Spleen (tissue), 11 donors: ENCODE measurements around the gene SUMO3. TPM values are rescaled to one million over a fixed set of nuclear protein-coding genes. Genes with fewer than 3 reads are reported as not detected.
A peak's percentile ranks its signal among the peaks of the same experiment; 100 is the strongest.

Experiments
- DNase-seq: peaks from one replicate; pipeline ENCODE4 v3.0.0-alpha.2; 2020
- H3K27ac ChIP-seq, 8 donors: fragments of 200-600 bp; sonication (generic) in 7 of 8; 1 replicate in 4 of 8; 2 replicates in 4 of 8; pipeline versions ENCODE4 v1.5.0 to v1.8.0; 2016 to 2021; ENCODE audit warnings: inconsistent platforms in 4 of 8, mild to moderate bottlenecking in 4 of 8, moderate library complexity in 1 of 8
- H3K27me3 ChIP-seq, 7 donors: fragments of 200-600 bp; sonication (generic) in 6 of 7; replicated peaks in 1 of 7; 1 replicate in 4 of 7; 2 replicates in 3 of 7; pipeline versions ENCODE4 v1.5.0 to v1.8.0; 2016 to 2021; ENCODE audit warnings: inconsistent platforms in 3 of 7, mild to moderate bottlenecking in 1 of 7
- H3K36me3 ChIP-seq, 6 donors: fragments of 200-600 bp; sonication (generic) in 5 of 6; 1 replicate in 4 of 6; 2 replicates in 2 of 6; pipeline versions ENCODE4 v1.5.0 to v1.8.0; 2016 to 2021; ENCODE audit warnings: inconsistent platforms in 2 of 6
- H3K4me1 ChIP-seq, 6 donors: fragments of 200-600 bp; sonication (generic) in 5 of 6; 1 replicate in 3 of 6; 2 replicates in 3 of 6; pipeline versions ENCODE4 v1.5.0 to v1.8.0; 2016 to 2021; ENCODE audit warnings: inconsistent platforms in 3 of 6
- H3K4me3 ChIP-seq, 8 donors: fragments of 200-600 bp; sonication (generic) in 7 of 8; 1 replicate in 4 of 8; 2 replicates in 4 of 8; pipeline versions ENCODE4 v1.5.0 to v1.8.0; 2016 to 2021; ENCODE audit warnings: inconsistent platforms in 4 of 8, mild to moderate bottlenecking in 4 of 8, moderate library complexity in 2 of 8
- H3K9me3 ChIP-seq, 8 donors: fragments of 200-600 bp; sonication (generic) in 7 of 8; 1 replicate in 4 of 8; 2 replicates in 4 of 8; pipeline versions ENCODE4 v1.5.0 to v1.8.0; 2016 to 2021; ENCODE audit warnings: inconsistent platforms in 4 of 8
- POLR2A ChIP-seq, 3 donors: fragments of 450-650 bp; IDR thresholded peaks; one replicate each; pipeline ENCODE4 v1.5.1; 2017; ENCODE audit warnings: antibody characterized with exemption in 3 of 3, mild to moderate bottlenecking in 1 of 3
- POLR2AphosphoS5 ChIP-seq, 3 donors: sonication (generic); formaldehyde crosslinking; IDR thresholded peaks; one replicate each; pipeline ENCODE4 v1.5.1; 2017; ENCODE audit warnings: antibody characterized with exemption in 3 of 3
- WGBS, 5 donors: extraction: QIAGEN DNeasy Blood & Tissue Kit in 3 of 5; methylation state at CpG; one replicate each; pipeline versions ENCODE4 v1.1.5 to v1.1.7; 2013 to 2018; 5-methylcytosine and 5-hydroxymethylcytosine counted together
- intact Hi-C: fragments of 100-400 bp; cut with DNase I; formaldehyde crosslinking; loops from one replicate; pipeline ENCODE4 v1.15.0; 2023; ENCODE audit warnings: low total_unique reads
- polyA plus RNA-seq, 3 donors: library from polyadenylated mRNA; stranded (reverse); fragments of 200-250 nt; gene quantifications; one replicate each; pipeline ENCODE4 v1.2.1, GENCODE V29; 2013
- total RNA-seq, 7 donors: library from RNA; depleted of rRNA in 3 of 7; stranded (reverse); fragments of >200 nt in 3 of 7; fragmentation: NEBNext Ultra II Directional in 4 of 7; extraction: Animal tissue kit (Norgen Biotek cat#: 25700) in 4 of 7; gene quantifications; one replicate each; pipeline versions ENCODE4 v1.1.0 to v1.2.1, GENCODE V29; 2016 to 2021
- TF ChIP-seq, protein P1 (sequence below), 11 experiments: fragments of 200-600 bp in 7 of 11; fragments of 450-650 bp in 4 of 11; sonication (generic) in 4 of 11; IDR thresholded peaks in 8 of 11; conservative IDR thresholded peaks in 3 of 11; 1 replicate in 7 of 11; 2 replicates in 4 of 11; pipeline versions ENCODE4 v1.4.0 to v1.8.0; 2016 to 2021; ENCODE audit warnings: antibody characterized with exemption in 11 of 11, inconsistent platforms in 4 of 11, mild to moderate bottlenecking in 1 of 11
- donor health status: healthy with polysubstance abuse.
- donor health status: DM: no; HTN: no; CAD: no; lungs with moderate emphysema.
- donor health status: DM: no; HTN: no; CAD: no.
- donor health status: Bipolar disorder and iron deficiency.
- donor health status: healthy.
- donor health status: DM: no; HTN: no; CAD: no.
- donor health status: DM: yes; HTN: yes; CAD: no.

Gene SUMO3
- total and polyA plus RNA-seq, 10 donors = 38.2 to 101 (median 68.4) TPM

DNA sequence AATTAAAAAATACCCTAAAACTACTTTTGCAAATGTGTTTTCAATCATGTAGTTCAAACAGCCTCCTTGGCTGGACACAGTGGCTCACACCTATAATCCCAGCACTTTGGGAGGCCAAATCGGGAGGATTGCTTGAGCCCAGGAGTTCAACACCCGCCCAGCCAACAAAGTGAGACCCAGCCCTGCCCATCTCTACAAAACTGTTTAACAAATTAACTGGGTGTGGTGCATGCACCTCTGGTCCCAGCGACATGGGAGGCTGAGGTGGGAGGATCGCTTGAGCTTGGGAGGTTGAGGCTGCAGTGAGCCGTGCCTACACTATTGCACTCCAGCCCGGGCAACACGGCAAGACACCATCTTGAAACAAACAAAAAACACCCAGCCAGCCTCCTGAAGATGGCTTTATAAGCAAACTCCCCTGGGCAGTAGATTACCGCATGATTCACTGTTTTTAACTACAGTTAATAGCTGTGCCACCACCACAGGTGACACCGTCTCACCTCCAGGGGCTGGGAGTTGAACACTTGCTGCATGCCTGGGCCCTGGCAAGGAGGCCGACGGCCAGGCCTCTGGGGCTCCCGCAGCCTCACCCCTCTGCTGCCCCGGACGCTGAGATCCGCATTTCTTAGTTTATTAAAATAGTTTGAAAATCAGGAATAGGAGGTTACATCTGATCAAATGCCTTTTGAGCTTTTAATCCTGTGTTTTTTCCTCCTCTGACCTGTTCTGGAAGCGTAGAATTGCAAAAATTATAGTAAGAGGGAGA, 39.4 kb upstream of the SUMO3 start:
- TF ChIP-seq POLR2AphosphoS5 (IDR thresholded peaks at IDR 0.05) (no peak), POLR2A (IDR thresholded peaks at IDR 0.05) (no peak)
- TF ChIP-seq, protein P1, sequence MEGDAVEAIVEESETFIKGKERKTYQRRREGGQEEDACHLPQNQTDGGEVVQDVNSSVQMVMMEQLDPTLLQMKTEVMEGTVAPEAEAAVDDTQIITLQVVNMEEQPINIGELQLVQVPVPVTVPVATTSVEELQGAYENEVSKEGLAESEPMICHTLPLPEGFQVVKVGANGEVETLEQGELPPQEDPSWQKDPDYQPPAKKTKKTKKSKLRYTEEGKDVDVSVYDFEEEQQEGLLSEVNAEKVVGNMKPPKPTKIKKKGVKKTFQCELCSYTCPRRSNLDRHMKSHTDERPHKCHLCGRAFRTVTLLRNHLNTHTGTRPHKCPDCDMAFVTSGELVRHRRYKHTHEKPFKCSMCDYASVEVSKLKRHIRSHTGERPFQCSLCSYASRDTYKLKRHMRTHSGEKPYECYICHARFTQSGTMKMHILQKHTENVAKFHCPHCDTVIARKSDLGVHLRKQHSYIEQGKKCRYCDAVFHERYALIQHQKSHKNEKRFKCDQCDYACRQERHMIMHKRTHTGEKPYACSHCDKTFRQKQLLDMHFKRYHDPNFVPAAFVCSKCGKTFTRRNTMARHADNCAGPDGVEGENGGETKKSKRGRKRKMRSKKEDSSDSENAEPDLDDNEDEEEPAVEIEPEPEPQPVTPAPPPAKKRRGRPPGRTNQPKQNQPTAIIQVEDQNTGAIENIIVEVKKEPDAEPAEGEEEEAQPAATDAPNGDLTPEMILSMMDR (IDR thresholded peaks at IDR 0.05 in 8 of 11, conservative IDR thresholded peaks at IDR 0.05 in 3 of 11) = no peak
- H3K9me3 ChIP-seq = no peaks in the 10 kb centered on the region
- peaks cover 0 to 100% (median 90%) of the 10 kb centered on the region in 6 donors for H3K36me3 ChIP-seq
- H3K4me1 ChIP-seq = peaks cover 0 to 89% (median 32%) of the 10 kb centered on the region in 6 donors
- H3K27ac ChIP-seq = no peak overlapping the region
- intact Hi-C loops = no loop called here
- DNase-seq = no peak
- H3K4me3 ChIP-seq = no peak overlapping the region
- H3K27me3 ChIP-seq = no peaks in the 10 kb centered on the region
- 89 to 97% (median 96%) methylated on average over 14 to 16 of the region's 16 CpGs for WGBS, 5 donors

DNA sequence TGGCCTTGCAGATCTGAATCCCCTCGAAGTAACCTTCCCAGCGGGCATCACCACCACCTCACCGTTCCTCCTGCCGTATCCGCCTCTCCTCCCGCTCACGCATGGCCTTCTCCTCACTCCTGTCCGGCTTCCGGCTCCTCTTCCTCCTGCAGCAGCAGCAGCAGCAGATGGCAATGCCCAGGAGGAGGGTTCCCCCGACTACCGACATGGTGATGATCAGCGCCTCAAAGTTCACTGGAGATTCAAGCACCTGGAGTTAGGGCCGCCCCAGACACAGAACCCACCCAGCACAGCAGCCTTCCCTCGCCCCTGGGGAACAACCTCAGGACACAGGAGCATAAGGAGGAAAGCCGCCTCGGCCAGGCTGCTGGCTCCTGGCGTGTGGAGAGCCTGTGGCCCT, 38.3 kb upstream of the SUMO3 start:
- H3K36me3 ChIP-seq = peaks cover 0 to 100% (median 89%) of the 10 kb centered on the region in 6 donors
- no peak for DNase-seq
- H3K4me1 ChIP-seq = peaks cover 0 to 89% (median 29%) of the 10 kb centered on the region in 6 donors
- no peaks in the 10 kb centered on the region for H3K9me3 ChIP-seq
- no peaks in the 10 kb centered on the region for H3K27me3 ChIP-seq
- H3K4me3 ChIP-seq = no peak overlapping the region
- peak overlapping the region in 1 of 8 donors; percentile 55 for H3K27ac ChIP-seq
- intact Hi-C loops = no loop called here
- peak in 2 of 3 donors; percentile 42 to 45 for TF ChIP-seq POLR2AphosphoS5 (IDR thresholded peaks at IDR 0.05)
- TF ChIP-seq, protein P1 (IDR thresholded peaks at IDR 0.05 in 8 of 11, conservative IDR thresholded peaks at IDR 0.05 in 3 of 11) = no peak
- WGBS, 5 donors = 83 to 89% (median 88%) methylated on average over 17 of the region's 17 CpGs

DNA sequence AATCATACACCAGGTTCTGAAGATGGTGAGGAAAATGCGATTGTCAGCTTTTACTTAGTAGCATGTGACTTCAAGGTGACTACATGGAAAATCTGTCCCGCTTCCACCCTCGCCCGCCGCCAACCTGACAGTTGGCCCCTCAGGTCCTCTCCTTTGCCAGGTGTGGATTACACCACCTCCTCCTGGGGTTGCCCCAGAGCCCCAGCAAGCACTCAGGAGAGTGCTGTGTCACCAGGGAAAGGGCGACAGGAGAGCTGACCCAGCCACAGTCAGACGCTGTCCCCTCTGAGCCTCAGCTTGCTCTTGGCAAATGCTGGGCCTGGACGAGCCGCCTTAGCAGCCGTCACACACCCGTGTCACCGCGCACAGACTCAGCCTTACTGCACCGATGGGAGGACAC, 37.7 kb upstream of the SUMO3 start:
- intact Hi-C loops = no loop called here

DNA sequence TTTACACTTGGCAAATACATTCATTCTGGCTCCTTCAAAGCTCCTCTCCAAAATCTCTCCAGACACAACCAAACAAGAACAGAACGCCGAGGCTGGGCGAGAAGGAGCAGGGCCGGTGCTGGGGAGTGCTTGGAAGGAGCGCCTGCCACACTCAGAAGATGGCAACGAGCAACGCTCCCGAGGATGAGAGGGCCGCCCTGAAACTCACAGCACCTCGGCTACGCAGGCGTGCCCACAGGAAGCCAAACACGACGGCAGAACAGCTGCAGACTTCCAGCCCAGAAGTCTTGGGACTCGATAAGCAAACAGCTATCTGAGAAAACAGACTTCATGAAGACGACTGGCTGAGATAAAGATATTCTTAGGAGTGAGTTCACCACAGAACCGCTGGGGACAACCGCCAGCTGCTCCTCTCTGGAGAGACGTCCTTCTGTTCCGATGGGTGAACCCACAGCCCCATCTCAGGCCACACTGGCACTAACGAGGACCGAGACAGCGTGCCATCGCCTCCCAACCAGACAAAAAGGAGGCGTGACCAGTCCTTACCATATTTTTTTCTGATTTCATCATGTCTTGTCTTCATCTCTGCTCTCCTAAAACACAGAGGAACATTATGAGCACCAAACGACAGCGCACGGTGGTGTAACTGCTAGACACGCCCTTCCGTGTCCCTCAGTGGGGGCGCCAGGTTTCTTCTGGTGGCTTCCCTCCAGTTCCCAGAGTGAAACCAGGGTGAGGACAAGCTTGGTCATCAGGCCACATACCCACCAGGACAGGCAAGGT, 37.0 kb upstream of the SUMO3 start:
- Histone ChIP-seq H3K27ac (peak overlapping the region in 1 of 8 donors; percentile 55), H3K4me3 (no peak overlapping the region), H3K9me3 (no peaks in the 10 kb centered on the region), H3K36me3 (peaks cover 3 to 100% (median 91%) of the 10 kb centered on the region in 6 donors), H3K4me1 (peaks cover 0 to 93% (median 28%) of the 10 kb centered on the region in 6 donors), H3K27me3 (no peaks in the 10 kb centered on the region)
- intact Hi-C loops = no loop called here
- no peak for DNase-seq
- WGBS, 5 donors = 60 to 78% (median 72%) methylated on average over 31 of the region's 31 CpGs
- TF ChIP-seq, protein P1 (IDR thresholded peaks at IDR 0.05 in 8 of 11, conservative IDR thresholded peaks at IDR 0.05 in 3 of 11) = no peak
- TF ChIP-seq POLR2AphosphoS5 (IDR thresholded peaks at IDR 0.05) = peak in 1 of 3 donors; percentile 56

More for the DNA sequence above, 37.7 kb upstream of the SUMO3 start:
- Histone ChIP-seq H3K36me3 (peaks cover 3 to 100% (median 89%) of the 10 kb centered on the region in 6 donors), H3K27me3 (no peaks in the 10 kb centered on the region), H3K27ac (peak overlapping the region in 1 of 8 donors; percentile 55), H3K4me3 (no peak overlapping the region), H3K9me3 (no peaks in the 10 kb centered on the region), H3K4me1 (peaks cover 0 to 89% (median 28%) of the 10 kb centered on the region in 6 donors)
- TF ChIP-seq POLR2AphosphoS5 (IDR thresholded peaks at IDR 0.05) (peak in 1 of 3 donors; percentile 52), POLR2A (IDR thresholded peaks at IDR 0.05) (no peak)
- WGBS, 5 donors = 91 to 93% (median 91%) methylated on average over 12 to 14 of the region's 14 CpGs
- no peak for DNase-seq
